ENCODE data around the gene SAMD9.
A peak's percentile ranks its signal among the peaks of the same experiment; 100 is the strongest.
"Not testable (repeated sequence)": the region's sequence is repeated elsewhere in the genome, so short reads cannot be mapped to it uniquely, and the experiment has no call there.

Gene SAMD9

DNA sequence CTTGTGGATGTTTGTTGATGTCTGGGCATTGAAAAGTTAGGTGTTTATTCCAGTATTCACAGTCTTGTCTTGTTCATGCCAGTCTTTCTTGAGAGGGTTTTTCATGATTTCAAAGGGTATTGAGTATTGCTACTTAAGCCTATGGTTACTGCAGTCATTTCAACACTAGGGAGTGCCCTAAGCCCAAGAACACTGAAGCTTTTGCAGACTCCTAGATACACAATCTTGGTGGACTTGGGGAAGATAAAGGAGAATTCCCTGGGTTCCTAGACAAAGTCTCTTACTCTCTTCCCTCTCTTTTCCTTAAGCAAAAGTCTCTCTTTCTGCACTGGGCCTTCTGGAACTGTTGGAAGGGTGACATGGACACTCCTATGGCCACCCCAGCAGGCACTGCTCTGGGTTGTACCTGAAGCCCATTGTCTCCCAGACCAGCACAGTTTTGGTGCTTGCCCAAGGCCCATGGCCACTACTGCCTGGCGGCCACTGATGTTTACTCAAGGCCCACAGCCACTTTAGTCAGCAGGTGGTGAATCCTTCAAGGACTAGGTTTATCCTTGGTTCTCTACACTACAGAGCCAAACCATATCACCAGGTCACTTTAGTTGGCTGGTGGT is 24.9 kb downstream of the SAMD9 start:
- peak; percentile 65 for DNase-seq (ENCODE audit: low read depth)
- TF ChIP-seq, protein P1, sequence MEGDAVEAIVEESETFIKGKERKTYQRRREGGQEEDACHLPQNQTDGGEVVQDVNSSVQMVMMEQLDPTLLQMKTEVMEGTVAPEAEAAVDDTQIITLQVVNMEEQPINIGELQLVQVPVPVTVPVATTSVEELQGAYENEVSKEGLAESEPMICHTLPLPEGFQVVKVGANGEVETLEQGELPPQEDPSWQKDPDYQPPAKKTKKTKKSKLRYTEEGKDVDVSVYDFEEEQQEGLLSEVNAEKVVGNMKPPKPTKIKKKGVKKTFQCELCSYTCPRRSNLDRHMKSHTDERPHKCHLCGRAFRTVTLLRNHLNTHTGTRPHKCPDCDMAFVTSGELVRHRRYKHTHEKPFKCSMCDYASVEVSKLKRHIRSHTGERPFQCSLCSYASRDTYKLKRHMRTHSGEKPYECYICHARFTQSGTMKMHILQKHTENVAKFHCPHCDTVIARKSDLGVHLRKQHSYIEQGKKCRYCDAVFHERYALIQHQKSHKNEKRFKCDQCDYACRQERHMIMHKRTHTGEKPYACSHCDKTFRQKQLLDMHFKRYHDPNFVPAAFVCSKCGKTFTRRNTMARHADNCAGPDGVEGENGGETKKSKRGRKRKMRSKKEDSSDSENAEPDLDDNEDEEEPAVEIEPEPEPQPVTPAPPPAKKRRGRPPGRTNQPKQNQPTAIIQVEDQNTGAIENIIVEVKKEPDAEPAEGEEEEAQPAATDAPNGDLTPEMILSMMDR (conservative IDR thresholded peaks at IDR 0.05; ENCODE audit: control insufficient read depth, insufficient read depth, low read depth, low read length): peak; percentile 64
- H3K4me3 ChIP-seq (ENCODE audit: control insufficient read depth, low read depth, low read length): no peak overlapping the region

DNA sequence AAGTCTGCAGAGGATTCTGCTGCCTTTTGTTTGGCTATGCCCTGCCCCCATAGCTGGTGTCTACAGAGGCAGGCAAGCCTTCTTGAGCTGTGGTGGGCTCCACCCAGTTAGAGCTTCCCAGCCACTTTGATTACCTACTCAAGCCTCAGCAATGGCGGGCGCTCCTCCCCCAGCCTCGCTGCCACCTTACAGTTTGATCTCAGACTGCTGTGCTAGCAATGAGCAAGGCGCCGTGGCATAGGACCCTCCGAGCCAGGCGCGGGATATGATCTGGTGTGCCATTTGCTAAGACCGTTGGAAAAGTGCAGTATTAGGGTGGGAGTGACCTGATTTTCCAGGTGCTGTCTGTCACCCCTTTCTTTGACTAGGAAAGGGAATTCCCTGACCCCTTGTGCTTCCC is 44.4 kb downstream of the SAMD9 start:
- not testable (repeated sequence) for H3K4me3 ChIP-seq (ENCODE audit: control insufficient read depth, low read depth, low read length); DNase-seq (ENCODE audit: low read depth)

DNA sequence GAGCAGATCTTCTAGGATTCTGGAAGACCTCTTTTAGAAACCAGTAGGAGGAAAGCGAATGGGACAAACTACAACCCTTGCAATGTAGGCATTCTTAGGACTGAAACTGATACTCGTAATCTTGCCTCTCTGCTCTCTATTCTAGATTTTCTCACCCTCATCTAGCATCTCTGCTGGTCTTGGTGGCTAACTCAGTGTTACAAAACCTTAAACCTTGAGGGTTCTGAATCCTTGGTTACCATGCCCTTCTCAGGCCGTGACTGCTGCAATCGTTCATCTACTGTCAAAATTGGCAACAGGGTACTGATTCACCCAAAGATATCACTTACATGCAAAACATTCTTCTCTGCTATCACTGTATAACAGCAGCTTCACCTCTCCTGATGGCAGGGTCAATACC is 55.2 kb downstream of the SAMD9 start:
- TF ChIP-seq, protein P1 (conservative IDR thresholded peaks at IDR 0.05; ENCODE audit: control insufficient read depth, insufficient read depth, low read depth, low read length): no peak
- DNase-seq (ENCODE audit: low read depth): no peak
- H3K4me3 ChIP-seq (ENCODE audit: control insufficient read depth, low read depth, low read length): no peak overlapping the region

DNA sequence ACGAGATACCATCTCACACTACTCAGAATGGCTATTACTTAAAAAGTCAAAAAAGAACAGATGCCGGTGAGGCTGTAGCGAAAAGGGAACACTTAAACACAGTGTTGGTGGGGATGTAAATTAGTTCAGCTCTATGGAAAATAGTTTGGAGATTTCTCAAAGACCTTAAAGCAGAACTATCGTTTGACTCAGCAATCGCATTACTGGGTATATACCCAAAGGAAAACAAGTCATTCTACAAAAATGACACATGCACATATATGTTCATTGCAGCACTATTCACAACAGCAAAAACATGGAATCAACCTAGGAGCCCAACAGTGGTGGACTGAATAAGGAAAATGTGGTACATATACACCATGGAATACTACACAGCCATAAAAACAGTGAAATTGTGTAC is 56.9 kb downstream of the SAMD9 start:
- no peak overlapping the region for H3K4me3 ChIP-seq (ENCODE audit: control insufficient read depth, low read depth, low read length)
- DNase-seq (ENCODE audit: low read depth): no peak
- TF ChIP-seq, protein P1 (conservative IDR thresholded peaks at IDR 0.05; ENCODE audit: control insufficient read depth, insufficient read depth, low read depth, low read length): no peak

DNA sequence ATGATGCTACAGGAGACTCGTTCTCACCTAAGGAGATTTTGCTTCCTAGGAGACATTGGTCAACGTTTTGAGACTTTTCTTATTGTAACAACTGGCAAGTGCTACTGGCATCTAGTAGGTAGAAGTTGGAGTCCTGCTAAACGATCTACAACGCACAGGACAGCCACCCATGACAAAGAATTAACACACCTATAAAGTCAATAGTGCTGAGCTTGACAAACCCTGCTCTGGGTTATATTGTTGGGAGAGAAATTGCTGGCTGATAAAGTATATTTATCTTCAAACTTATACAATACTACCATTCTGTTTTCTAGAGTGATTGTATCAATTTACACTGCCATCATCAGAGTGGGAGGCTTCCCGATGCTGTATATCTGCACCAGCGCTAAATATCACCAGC is 57.8 kb downstream of the SAMD9 start:
- no peak overlapping the region for H3K4me3 ChIP-seq (ENCODE audit: control insufficient read depth, low read depth, low read length)
- no peak for DNase-seq (ENCODE audit: low read depth)
- TF ChIP-seq, protein P1 (conservative IDR thresholded peaks at IDR 0.05; ENCODE audit: control insufficient read depth, insufficient read depth, low read depth, low read length): no peak

DNA sequence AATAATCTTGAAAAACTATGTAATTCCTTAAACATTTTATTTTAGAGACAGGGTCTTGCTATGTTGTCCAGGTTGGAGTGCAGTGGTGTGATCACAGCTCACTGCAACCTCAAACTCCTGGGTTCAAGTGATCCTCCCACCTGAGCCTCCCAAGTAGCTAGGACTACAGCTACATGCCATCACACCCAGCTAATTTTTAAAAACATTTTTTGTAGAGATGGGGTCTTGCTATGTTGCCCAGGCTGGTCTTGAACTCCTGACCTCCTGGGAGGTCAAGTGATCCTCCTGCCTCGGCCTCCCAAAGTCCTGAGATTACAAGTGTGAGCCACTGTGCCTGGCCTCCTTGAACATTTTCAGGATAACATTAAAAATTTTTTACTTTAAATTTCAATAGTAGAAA is 61.2 kb downstream of the SAMD9 start:
- DNase-seq (ENCODE audit: low read depth): not testable (repeated sequence)

DNA sequence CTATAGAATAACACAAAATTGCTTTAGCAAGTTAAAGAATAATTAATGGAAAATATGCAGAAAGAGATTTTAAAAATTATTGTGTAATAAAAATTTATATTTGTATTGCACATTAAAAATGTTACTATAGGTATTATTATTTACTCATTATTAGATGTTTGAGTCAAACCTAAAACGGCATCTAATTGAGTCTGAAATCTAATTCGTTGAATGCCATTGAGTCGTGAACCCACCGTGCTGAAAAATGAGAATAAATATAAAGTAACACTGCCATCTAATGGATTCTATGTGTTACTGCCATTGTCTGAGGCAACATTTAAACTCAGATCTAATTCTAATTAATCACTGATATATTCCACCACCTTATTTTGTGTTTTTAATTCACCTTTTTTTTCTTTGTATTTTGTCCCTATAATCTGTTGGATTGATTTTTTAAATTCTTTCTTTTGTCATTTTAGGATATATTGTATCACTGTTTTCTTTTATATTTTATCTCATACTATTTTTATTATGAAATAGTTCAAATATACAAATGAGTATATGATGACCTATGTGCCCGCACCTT is 62.2 kb downstream of the SAMD9 start:
- DNase-seq (ENCODE audit: low read depth): peak; percentile 58
- H3K4me3 ChIP-seq (ENCODE audit: control insufficient read depth, low read depth, low read length): no peak overlapping the region
- TF ChIP-seq, protein P1 (conservative IDR thresholded peaks at IDR 0.05; ENCODE audit: control insufficient read depth, insufficient read depth, low read depth, low read length): peak; percentile 58

More for the DNA sequence above, 61.2 kb downstream of the SAMD9 start:
- not testable (repeated sequence) for H3K4me3 ChIP-seq (ENCODE audit: control insufficient read depth, low read depth, low read length)

DNA sequence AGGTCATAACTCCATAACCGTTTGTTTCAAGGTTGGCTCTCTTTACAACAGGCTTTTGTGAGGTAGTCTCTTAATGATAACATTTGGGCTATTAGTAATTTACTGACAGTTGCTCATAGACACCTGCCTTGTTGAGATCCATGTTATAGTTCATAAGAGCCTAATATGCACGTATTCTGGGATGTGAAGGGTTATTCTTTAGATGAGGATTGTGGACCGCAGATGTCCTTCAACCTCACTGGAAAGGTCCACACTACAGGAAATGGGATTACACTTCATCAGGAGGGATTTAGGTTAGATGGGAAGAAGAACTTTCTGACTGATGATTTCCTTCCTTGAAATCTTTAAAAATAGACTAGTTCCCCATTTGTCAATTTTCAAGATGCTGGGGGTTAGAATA is 62.8 kb downstream of the SAMD9 start:
- DNase-seq (ENCODE audit: low read depth): no peak
- TF ChIP-seq, protein P1 (conservative IDR thresholded peaks at IDR 0.05; ENCODE audit: control insufficient read depth, insufficient read depth, low read depth, low read length): no peak
- H3K4me3 ChIP-seq (ENCODE audit: control insufficient read depth, low read depth, low read length): no peak overlapping the region
